GM23248 (cell line): ENCODE measurements around the gene ABCC3. TPM values are rescaled to one million over a fixed set of nuclear protein-coding genes. Genes with fewer than 3 reads are reported as not detected.

Experiments used
- DNase-seq: peaks from one replicate; pipeline ENCODE4 v3.0.0-alpha.2; 2015
- H2AFZ ChIP-seq: fragments of 200-600 bp; sonication (generic); 2 replicates; pipeline ENCODE4 v1.6.1; 2016; ENCODE audit warnings: antibody characterized with exemption
- H3F3A ChIP-seq: fragments of 200-600 bp; sonication (generic); 2 replicates; pipeline ENCODE4 v1.6.1; 2016; ENCODE audit warnings: mild to moderate bottlenecking, antibody characterized with exemption, mixed run types; ENCODE audit not compliant: insufficient read depth
- H3K27ac ChIP-seq: fragments of 200-600 bp; sonication (generic); 2 replicates; pipeline ENCODE4 v1.5.1; 2016; ENCODE audit warnings: mild to moderate bottlenecking
- H3K27me3 ChIP-seq: fragments of 200-600 bp; sonication (generic); replicated peaks from 2 replicates; pipeline ENCODE4 v1.6.1; 2016; ENCODE audit warnings: mild to moderate bottlenecking; ENCODE audit not compliant: insufficient read depth
- H3K36me3 ChIP-seq: fragments of 200-600 bp; sonication (generic); 2 replicates; pipeline ENCODE4 v1.6.1; 2016; ENCODE audit warnings: low read depth, mild to moderate bottlenecking
- H3K4me1 ChIP-seq: fragments of 200-600 bp; sonication (generic); 2 replicates; pipeline ENCODE4 v1.6.1; 2016; ENCODE audit warnings: mild to moderate bottlenecking; ENCODE audit not compliant: insufficient read depth
- H3K4me2 ChIP-seq: fragments of 200-600 bp; sonication (generic); one replicate; pipeline ENCODE4 v1.6.1; 2016; ENCODE audit warnings: mild to moderate bottlenecking; ENCODE audit not compliant: unreplicated experiment
- H3K4me3 ChIP-seq: fragments of 200-600 bp; sonication (generic); 2 replicates; pipeline ENCODE4 v1.5.1; 2016; ENCODE audit warnings: mild to moderate bottlenecking
- H3K79me2 ChIP-seq: fragments of 200-600 bp; sonication (generic); 2 replicates; pipeline ENCODE4 v1.6.1; 2016; ENCODE audit warnings: mild to moderate bottlenecking; ENCODE audit not compliant: insufficient read depth
- H3K9ac ChIP-seq: fragments of 200-600 bp; sonication (generic); 2 replicates; pipeline ENCODE4 v1.6.1; 2016; ENCODE audit warnings: mild to moderate bottlenecking
- H3K9me2 ChIP-seq: fragments of 200-600 bp; sonication (generic); 2 replicates; pipeline ENCODE4 v1.6.1; 2016; ENCODE audit warnings: mixed run types, mild to moderate bottlenecking, moderate library complexity; ENCODE audit not compliant: insufficient read depth
- H3K9me3 ChIP-seq: fragments of 200-600 bp; sonication (generic); one replicate; pipeline ENCODE4 v1.6.1; 2017; ENCODE audit warnings: low read depth
- H4K20me1 ChIP-seq: fragments of 200-600 bp; sonication (generic); 2 replicates; pipeline ENCODE4 v1.6.0; 2016; ENCODE audit not compliant: insufficient read depth
- EZH2 ChIP-seq: fragments of 200-600 bp; sonication (generic); IDR thresholded peaks from 2 replicates; pipeline ENCODE4 v1.6.1; 2018; ENCODE audit warnings: antibody characterized with exemption, mild to moderate bottlenecking; ENCODE audit not compliant: insufficient read depth, poor library complexity, severe bottlenecking
- EZH2phosphoT487 ChIP-seq: fragments of 200-600 bp; sonication (generic); IDR thresholded peaks from 2 replicates; pipeline ENCODE4 v1.6.1; 2018; ENCODE audit warnings: antibody characterized with exemption, moderate library complexity, mild to moderate bottlenecking, low read depth; ENCODE audit not compliant: insufficient read depth
- WGBS, 2 experiments: methylation state at CpG; one replicate each; pipeline ENCODE4 v1.1.6; 2015 to 2017; ENCODE audit warnings: low lambda C conversion rate in 2 of 2, low coverage in 1 of 2; ENCODE audit errors: missing lambda C conversion rate in 2 of 2; 5-methylcytosine and 5-hydroxymethylcytosine counted together
- in situ Hi-C: fragments of 300-500 bp; cut with MboI; formaldehyde crosslinking; loops from 2 replicates; pipeline ENCODE4 v1.15.0; 2020
- polyA plus RNA-seq: library from polyadenylated mRNA; unstranded; fragments of >200 nt; fragmentation: Nextera tagmentation; extraction: Ambion mirVana; gene quantifications from 2 replicates; pipeline ENCODE4 v1.2.1, GENCODE V29; 2016
- total RNA-seq: library from RNA; depleted of rRNA; stranded (reverse); fragments of >200 nt; shearing (Covaris generic); gene quantifications from 2 replicates; pipeline ENCODE4 v1.2.3, GENCODE V29; 2014

Gene ABCC3
- total and polyA plus RNA-seq, 2 experiments from 2014 or later = 32.0 to 38.5 TPM

DNA sequence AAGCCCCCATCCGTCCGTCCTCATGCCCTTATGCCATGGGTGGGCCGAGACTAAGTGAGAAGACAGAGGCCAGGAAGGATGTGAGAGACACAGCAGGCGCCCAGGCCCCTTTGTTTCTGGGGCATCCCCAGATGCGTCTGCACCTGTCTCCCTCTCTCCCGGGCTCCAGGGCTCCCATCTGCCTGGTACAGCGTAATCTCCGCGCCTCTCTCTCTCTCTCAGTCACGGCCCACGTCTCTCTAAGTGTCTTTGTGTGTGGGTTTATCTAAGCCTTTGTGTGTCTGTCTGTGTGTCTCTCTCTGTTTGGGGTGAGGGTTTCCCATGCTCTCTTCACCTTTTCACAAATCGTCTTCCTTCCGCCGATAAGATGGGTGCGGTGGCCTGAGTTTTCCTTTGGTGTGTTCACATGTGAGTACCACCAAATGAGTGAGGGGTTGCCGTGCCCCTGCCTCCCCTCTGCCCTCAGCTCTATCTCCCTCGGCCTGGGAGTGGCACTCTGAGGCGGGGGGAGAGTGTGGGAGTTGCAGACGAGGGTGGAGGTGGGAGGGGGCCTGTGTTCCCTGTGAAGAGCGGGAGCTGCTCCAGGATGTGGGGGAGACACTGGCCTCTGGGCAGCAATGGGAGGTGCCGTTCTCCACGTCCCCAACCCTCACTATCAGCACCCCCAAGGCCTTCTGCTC is 25.8 kb upstream of the ABCC3 start:
- Histone ChIP-seq H3K9ac (no peak overlapping the region), H3K4me3 (no peak overlapping the region), H3K9me2 (no peaks in the 10 kb centered on the region), H3K79me2 (no peaks in the 10 kb centered on the region), H3K4me2 (no peak overlapping the region), H3K4me1 (no peaks in the 10 kb centered on the region), H3K27me3 (no peaks in the 10 kb centered on the region), H3K36me3 (no peaks in the 10 kb centered on the region), H2AFZ (no peak overlapping the region), H3K9me3 (no peaks in the 10 kb centered on the region), H3F3A (no peaks in the 10 kb centered on the region), H3K27ac (no peak overlapping the region), H4K20me1 (no peaks in the 10 kb centered on the region)
- DNase-seq = no peak
- TF ChIP-seq EZH2phosphoT487 (no peak), EZH2 (no peak)
- in situ Hi-C loops = no loop called here
- 83 to 90% methylated on average over 19 to 22 of the region's 22 CpGs for WGBS, 2 experiments

DNA sequence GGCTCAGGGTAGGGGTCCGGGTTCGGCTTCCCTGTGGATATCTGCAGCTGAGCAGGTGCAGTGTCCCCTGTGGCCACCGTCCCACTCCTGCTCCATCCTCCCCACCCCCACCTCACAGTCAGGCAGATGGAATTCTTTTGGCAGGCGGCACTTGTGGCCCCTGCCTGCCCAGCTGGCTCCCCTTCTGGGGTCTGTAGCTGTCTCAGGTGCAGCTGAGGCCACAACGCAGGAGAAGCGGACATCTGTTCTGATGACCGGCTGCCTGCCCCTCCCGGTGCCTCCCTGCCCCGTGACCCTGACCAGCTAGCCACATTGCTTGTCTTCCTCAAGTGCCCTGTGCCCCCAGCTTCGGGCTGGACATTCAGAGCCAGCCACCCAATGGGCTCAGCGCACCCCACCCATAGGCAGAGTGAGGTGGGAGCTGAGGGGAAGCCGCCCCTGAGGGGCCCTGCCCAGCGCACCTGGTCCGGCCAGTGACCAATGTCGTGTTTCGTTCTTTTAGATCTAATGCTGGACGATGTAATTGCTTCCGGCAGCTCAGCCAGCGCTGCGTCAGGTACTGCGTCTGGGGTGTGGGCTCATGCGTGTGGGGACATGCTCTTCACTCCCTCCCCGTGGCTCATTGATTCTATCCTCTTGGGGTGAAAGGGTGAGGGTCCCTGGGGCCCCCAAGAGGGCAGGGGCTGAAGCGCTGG is 25.2 kb upstream of the ABCC3 start:
- Histone ChIP-seq H3K4me1 (no peaks in the 10 kb centered on the region), H3K9me2 (no peaks in the 10 kb centered on the region), H3K4me2 (no peak overlapping the region), H2AFZ (no peak overlapping the region), H3K27ac (no peak overlapping the region), H3K9me3 (no peaks in the 10 kb centered on the region), H4K20me1 (no peaks in the 10 kb centered on the region), H3K9ac (no peak overlapping the region), H3K4me3 (no peak overlapping the region), H3K79me2 (no peaks in the 10 kb centered on the region), H3K36me3 (no peaks in the 10 kb centered on the region), H3K27me3 (no peaks in the 10 kb centered on the region), H3F3A (no peaks in the 10 kb centered on the region)
- TF ChIP-seq EZH2phosphoT487 (no peak), EZH2 (no peak)
- no peak for DNase-seq
- 97% methylated on average over 24 of the region's 24 CpGs for WGBS, 2 experiments
- in situ Hi-C loops = no loop called here

DNA sequence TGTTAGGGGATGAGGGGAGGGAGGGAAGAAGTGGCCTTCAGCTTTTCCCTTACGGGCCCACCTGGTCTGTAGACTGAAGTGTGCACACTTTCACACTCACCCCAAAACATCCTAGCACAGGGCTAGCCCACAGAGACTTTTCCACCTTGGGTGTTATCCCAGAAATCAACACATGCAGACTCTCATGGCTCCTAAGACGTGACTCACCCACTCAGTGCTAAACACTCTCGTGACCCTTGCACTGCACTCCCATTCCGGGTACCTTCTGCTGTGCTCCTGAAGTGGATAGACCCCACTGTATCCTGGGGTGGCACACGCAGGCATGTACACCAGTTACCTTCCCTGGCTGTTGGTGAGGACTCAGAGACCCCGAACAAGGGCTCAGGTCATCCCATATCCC is 23.0 kb upstream of the ABCC3 start:
- Histone ChIP-seq H3K9me2 (no peaks in the 10 kb centered on the region), H3K36me3 (no peaks in the 10 kb centered on the region), H3K4me1 (no peaks in the 10 kb centered on the region), H3K27ac (no peak overlapping the region), H3K9me3 (no peaks in the 10 kb centered on the region), H3K27me3 (no peaks in the 10 kb centered on the region), H3K4me2 (no peak overlapping the region), H3K4me3 (no peak overlapping the region), H3F3A (no peaks in the 10 kb centered on the region), H4K20me1 (no peaks in the 10 kb centered on the region), H2AFZ (no peak overlapping the region), H3K9ac (no peak overlapping the region), H3K79me2 (no peaks in the 10 kb centered on the region)
- peak; percentile 37 for DNase-seq
- no peak for TF ChIP-seq EZH2
- TF ChIP-seq EZH2phosphoT487 = no peak
- 64 to 66% methylated on average over 6 of the region's 6 CpGs for WGBS, 2 experiments
- in situ Hi-C loops = no loop called here

DNA sequence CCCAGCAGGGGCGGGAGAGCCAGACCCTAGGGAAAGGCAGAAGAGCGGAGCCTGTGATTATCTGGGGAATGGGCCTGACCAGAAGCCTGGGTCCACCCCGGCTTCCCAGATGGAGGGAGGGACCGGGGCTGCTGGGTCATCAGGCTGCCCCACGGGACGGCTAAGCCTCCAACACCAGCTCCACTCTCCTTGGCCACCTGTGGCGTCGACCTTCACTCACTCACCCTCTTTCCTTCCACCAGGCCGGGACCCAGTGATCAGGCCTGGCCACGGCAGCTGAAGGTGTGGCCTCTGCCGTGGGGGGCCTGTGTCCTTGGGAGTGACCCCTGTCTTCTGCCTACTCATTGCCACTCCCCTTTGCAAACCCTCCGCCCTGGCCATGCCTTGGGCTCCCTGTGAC is 22.4 kb upstream of the ABCC3 start:
- no peak overlapping the region for H3K4me2 ChIP-seq
- H3K27me3 ChIP-seq = no peaks in the 10 kb centered on the region
- H3K79me2 ChIP-seq = no peaks in the 10 kb centered on the region
- no peaks in the 10 kb centered on the region for H3K9me2 ChIP-seq
- no peak overlapping the region for H3K27ac ChIP-seq
- no peak overlapping the region for H2AFZ ChIP-seq
- H4K20me1 ChIP-seq = no peaks in the 10 kb centered on the region
- no peaks in the 10 kb centered on the region for H3K4me1 ChIP-seq
- no peak for TF ChIP-seq EZH2
- no peak for TF ChIP-seq EZH2phosphoT487
- no peak for DNase-seq
- H3K9me3 ChIP-seq = no peaks in the 10 kb centered on the region
- no peaks in the 10 kb centered on the region for H3K36me3 ChIP-seq
- H3K4me3 ChIP-seq = no peak overlapping the region
- in situ Hi-C loops = no loop called here
- 86 to 89% methylated on average over 12 of the region's 12 CpGs for WGBS, 2 experiments
- no peak overlapping the region for H3K9ac ChIP-seq
- no peaks in the 10 kb centered on the region for H3F3A ChIP-seq
